Measurements from ENCODE around the gene GBP5.
"Not testable (repeated sequence)": the region's sequence is repeated elsewhere in the genome, so short reads cannot be mapped to it uniquely, and the experiment has no call there.

GBP5 gene

DNA sequence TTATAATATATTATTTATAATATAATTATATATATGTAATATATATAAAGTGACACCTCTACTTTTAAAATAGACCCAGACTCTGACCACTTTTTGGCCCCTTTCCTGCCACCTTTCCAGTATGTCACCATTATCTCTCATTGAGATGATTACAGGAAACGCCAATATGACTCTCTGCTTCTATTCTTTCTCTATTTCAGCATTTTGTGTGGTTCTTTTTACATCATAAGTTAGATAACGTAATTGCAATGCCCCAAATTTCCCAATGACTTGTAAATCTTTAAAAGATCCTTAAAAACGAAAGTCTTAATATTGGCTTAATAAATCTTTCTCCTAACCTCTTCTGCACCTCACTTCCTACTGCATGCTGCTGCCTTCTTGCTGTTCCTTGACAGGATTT is 8.1 kb upstream of the GBP5 start:
- no peak for DNase-seq

GRCh38 chr1:89279011-89279466 is 6.4 kb upstream of the GBP5 start:
- DNase-seq, result peak; percentile 38

- DNase-seq, result peak; percentile 46
Observed at GRCh38 chr1:89277725-89278124, 5.1 kb upstream of the GBP5 start.

DNA sequence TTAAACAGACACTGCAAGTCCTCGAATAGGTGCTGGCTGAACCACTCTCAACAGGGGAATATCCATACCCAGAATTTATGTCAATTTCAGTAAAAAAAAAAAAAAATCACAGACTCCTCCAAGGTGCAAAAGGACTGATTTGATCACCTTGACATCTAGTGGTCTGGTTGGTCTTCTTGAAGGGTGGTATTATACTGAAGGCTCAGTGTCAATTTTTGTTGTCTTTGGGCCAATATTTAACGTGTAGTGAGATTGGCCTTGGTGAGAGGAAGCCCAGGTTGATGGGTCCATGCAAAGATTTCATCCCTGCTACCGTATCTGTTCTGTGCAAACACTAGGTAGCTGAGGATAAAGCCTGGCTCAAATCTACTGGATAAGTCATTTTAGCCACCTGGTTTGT is 4.0 kb upstream of the GBP5 start:
- DNase-seq, result no peak

DNA sequence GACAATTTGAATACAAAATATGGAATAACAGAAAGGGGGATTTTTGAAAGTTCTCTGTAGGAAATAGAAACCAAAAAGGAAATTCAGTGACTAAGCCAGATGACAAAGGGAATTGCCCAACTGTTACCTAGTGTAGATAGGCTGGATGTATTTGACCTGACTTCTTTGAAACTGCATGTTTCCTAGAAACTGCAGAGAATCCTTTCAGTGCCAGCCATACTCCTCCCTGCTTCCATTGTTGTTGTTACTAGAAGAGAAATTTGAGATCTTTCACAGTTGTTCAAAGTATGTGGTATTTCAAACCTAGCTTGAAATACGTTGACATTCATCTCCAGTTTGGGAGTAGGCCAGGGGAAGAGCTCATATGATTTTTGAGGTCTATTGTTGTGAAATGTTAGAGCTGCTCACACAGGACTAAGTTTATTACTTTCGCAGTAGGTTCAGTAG is 1.8 kb upstream of the GBP5 start:
- DNase-seq, result peak; percentile 69

GRCh38 chr1:89273324-89273778 is 691 bp upstream of the GBP5 start:
- no peak for DNase-seq

GRCh38 chr1:89271341-89272015 is 1.2 kb downstream of the GBP5 start:
- peak; percentile 46 for DNase-seq

DNA sequence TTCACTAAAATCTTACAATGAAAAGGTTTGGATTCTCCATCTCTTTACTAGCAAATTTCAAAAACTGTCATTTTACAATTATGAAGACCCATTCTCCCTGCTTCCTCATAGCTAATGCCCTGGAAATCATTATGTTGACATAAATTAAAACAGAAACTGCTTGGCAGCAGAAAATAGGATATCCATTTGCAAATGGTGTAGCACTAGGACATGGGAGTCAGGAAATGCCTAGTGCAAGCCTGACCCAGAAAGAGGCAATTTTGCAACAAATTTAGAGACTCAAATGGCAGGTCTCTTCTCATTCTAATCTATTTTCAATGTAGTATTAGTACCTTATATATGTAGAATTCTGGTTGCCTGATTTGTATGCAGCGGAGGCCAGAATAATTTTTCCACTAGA is 2.2 kb downstream of the GBP5 start:
- no peak for DNase-seq

GRCh38 chr1:89269277-89269676 is 3.4 kb downstream of the GBP5 start:
- no peak for DNase-seq

DNA sequence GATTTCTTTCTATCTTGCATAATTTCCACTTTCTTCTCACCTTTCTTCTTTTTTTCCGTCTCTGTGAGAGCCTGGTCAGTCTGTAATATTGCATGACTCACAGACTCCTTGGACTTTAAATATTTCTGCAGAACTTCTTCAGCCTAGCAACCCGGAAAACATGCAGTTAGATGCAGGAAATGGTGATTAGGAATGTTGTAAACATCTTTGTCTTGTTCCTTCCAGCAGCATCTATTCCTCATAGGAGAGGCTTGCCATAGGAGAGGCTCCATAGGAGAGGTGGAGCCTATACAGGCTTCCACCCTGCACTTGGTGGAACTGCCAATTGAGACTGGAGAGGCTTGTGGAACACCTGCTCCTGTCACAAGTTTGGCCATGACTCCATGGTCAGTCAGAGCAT is 10.0 kb downstream of the GBP5 start:
- DNase-seq, result no peak

DNA sequence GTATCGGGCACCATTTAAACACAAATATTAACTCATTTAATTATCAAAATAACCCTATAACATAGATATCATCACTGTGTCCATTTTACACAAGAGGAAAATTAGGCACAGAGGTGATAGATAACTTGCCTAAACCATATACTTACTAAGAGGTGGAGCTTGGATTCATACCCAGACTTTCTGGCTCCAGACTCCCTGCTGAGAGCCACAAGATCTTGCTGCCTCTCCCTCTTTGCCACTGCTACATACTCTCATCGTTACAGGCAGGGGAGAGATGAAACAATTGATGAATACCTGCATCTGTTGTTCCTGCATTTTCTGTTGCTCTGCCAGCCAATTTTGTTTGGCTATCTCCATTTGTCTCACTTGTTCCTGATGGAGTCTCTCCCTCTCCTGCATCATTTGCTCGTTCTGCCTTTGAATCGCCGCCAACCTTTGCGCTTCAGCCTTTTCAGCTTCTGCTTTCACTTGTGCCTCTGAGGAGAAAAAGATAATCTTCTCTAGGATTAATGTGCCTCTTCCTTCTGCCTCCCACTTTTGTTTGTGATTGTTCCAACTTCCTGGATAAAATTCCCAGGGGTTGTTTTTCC is 10.6 kb downstream of the GBP5 start:
- DNase-seq, result no peak

DNA sequence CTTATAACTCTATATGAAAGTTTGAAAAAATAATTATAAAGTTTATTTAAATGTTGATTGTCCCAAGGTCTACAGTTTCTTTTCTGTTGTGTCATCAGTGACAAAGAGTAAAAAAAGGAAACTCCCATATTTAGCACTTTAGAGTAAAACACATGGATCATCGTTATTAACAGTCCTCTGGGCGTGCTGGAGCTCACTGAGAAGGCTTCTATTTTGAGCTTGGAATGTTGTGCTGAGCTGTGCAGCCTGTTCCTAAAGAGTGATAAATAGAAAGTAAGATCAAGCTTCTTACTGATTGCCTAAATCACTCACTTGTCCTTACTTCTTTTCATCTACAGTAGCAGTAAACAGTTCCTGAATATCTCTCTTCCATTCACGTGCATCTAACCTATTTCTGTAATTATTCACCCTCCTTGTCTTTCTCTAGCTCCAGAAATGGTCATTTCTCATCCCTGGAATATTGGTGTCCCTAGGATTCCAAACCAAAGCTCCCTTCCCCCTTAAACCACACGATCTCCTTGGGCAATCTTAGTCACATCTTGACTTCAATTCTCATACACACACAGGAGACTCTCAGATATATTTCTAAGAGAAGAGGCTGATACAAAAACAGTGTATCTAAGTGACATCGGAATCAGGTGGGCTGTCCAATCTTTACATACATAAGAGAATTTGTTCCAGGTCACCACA is 11.9 kb downstream of the GBP5 start:
- DNase-seq, result no peak

DNA sequence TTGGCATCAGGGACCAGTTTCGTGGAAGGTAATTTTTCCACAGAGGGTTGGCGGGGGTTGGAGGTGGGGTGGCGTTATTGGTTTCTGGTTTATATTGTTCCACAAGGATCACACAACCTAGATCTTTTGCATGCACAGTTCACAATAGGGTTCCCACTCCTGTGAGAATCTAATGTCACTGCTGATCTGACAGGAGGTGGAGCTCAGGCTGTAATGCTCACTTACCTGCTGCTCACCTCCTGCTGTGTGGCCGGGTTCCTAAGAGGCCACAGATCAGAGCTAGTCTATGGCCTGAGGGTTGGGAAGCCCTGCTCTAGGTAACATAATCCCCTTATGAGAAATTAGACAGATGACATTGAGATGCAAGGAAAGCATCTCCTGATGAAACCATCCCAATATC is 12.6 kb downstream of the GBP5 start:
- no peak for DNase-seq

GRCh38 chr1:89259283-89259971 is 13.2 kb downstream of the GBP5 start:
- peak; percentile 61 for DNase-seq

DNA sequence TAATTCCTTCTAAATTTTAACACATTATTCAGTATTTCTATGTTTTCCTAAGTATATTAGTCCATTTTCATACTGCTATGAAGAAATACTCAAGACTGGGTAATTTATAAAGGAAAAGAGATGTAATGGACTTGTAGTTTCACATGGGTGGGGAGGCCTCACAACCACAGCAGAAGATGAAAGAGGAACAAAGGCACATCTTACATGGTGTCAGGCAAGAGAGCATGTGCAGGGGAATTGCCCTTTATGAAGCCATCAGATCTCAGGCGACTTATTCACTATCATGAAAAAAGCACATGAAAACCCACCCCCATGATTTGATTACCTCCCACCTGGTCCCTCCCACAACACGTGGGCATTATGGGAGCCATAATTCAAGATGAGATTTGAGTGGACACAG is 15.6 kb downstream of the GBP5 start:
- DNase-seq, result no peak

DNA sequence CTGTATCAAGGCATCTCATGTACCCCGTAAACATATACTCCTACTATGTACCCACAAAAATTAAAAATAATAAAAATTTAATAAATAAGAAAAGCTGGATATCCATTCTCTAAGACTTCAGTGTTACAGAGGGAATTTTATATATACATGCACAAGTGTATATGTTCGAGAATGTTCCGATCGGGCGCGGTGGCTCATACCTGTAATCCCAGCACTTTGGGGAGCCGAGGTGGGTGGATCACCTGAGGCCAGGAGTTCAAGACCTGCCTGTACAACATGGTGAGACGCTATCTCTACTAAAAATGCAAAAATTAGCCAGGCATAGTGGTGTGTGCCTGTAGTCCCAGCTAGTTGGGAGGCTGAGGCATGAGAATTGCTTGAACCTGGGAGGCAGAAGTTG is 17.1 kb downstream of the GBP5 start:
- DNase-seq, result not testable (repeated sequence)

GRCh38 chr1:89254658-89255287 is 17.9 kb downstream of the GBP5 start:
- no peak for DNase-seq

- DNase-seq, result no peak
Observed at GRCh38 chr1:89243046-89243445, 29.6 kb downstream of the GBP5 start.

Measured in activated CD4-positive, alpha-beta T cell treated with anti-CD3 and anti-CD28 coated beads, Interleukin-2, amount 50 U/mL, for 16 hours (primary cell).